K562 (cell line): ENCODE data around the gene LAMA5. TPM values are rescaled to one million over a fixed set of nuclear protein-coding genes. Genes with fewer than 3 reads are reported as not detected.

Experiments used
- ATAC-seq: fragments of 200-7000 bp; cut with Tn5 transposase; 3 replicates; pipeline ENCODE4 v1.9.1; 2020; ENCODE audit warnings: moderate library complexity
- BruUV-seq: library from RNA; stranded (reverse); fragments of 400-500 nt; replicated peaks from 2 replicates; lab custom pipeline; 2021; lab: Mats Ljungman, UMichigan
- CTCF ChIA-PET: fragments of 300-600 bp; formaldehyde crosslinking; extraction: SDS; loops from one replicate; lab custom pipeline; 2021; ENCODE audit warnings: low intra/inter-chr PET ratio; lab: Yijun Ruan, JAX
- POLR2A ChIA-PET: fragments of 300-600, 350-650 bp; sonication (Branson Sonifier 250); formaldehyde crosslinking; extraction: SDS; loops from one replicate; lab custom pipeline; 2021; ENCODE audit warnings: antibody characterized with exemption, inconsistent platforms; lab: Yijun Ruan, JAX
- DNase-seq, 4 experiments: peaks; one replicate each; pipeline versions ENCODE4 v3.0.0 to v3.0.0-alpha.2; 2011 to 2018; ENCODE audit warnings: low spot score in 3 of 4, mixed read lengths in 3 of 4; ENCODE audit errors: extremely low read depth in 1 of 4
- FAIRE-seq: peaks from 2 replicates; lab custom pipeline; 2011; peaks lifted over from hg19 to GRCh38; lab: Jason Lieb, UNC
- H2AFZ ChIP-seq: 2 replicates; pipeline ENCODE4 v1.6.0; 2011; ENCODE audit warnings: low read depth, low read length, control low read depth, inconsistent platforms
- H3K27ac ChIP-seq: fragments of 200-600 bp; 3 replicates; pipeline ENCODE4 v1.8.0; 2011; ENCODE audit warnings: low read depth, mild to moderate bottlenecking, control low read depth, inconsistent platforms, low read length, moderate library complexity, mixed read lengths; ENCODE audit errors: extremely low read depth
- H3K27me3 ChIP-seq, 2 experiments: fragments of 300-600 bp in 1 of 2; 2 replicates in 1 of 2; 3 replicates in 1 of 2; pipeline versions ENCODE4 v1.6.0 to v1.8.0; 2011; ENCODE audit warnings: inconsistent platforms in 2 of 2, low read length in 2 of 2, mild to moderate bottlenecking in 1 of 2, mixed read lengths in 1 of 2, moderate library complexity in 1 of 2; ENCODE audit not compliant: control insufficient read depth in 2 of 2, insufficient read depth in 2 of 2
- H3K36me3 ChIP-seq: fragments of 300-600 bp; 3 replicates; pipeline ENCODE4 v1.8.0; 2011; ENCODE audit warnings: mild to moderate bottlenecking, low read length, inconsistent platforms; ENCODE audit not compliant: control insufficient read depth, insufficient read depth
- H3K4me1 ChIP-seq, 2 experiments: fragments of 200-600 bp in 1 of 2; replicated peaks in 1 of 2; 2 replicates in 1 of 2; 3 replicates in 1 of 2; pipeline versions ENCODE4 v1.5.1 to v1.8.0; 2011; ENCODE audit warnings: inconsistent platforms in 2 of 2, low read length in 2 of 2, mild to moderate bottlenecking in 1 of 2, mixed read lengths in 1 of 2, moderate library complexity in 1 of 2; ENCODE audit not compliant: control insufficient read depth in 2 of 2, insufficient read depth in 2 of 2
- H3K4me2 ChIP-seq: 2 replicates; pipeline ENCODE4 v1.6.1; 2011; ENCODE audit warnings: low read length, control low read depth, inconsistent platforms, mixed read lengths; ENCODE audit not compliant: insufficient read depth
- H3K4me3 ChIP-seq: fragments of 200-600 bp; sonication (generic), shearing (Covaris generic); 2 replicates; pipeline ENCODE4 v1.5.1; 2016; ENCODE audit warnings: control low read depth, inconsistent platforms
- H3K79me2 ChIP-seq: fragments of 200-600 bp; 3 replicates; pipeline ENCODE4 v1.8.0; 2011; ENCODE audit warnings: low read length, inconsistent platforms; ENCODE audit not compliant: control insufficient read depth, insufficient read depth
- H3K9ac ChIP-seq, 2 experiments: 2 replicates each; pipeline versions ENCODE4 v1.6.0 to v1.6.1; 2011; ENCODE audit warnings: low read depth in 2 of 2, low read length in 2 of 2, control low read depth in 1 of 2, inconsistent platforms in 1 of 2, mild to moderate bottlenecking in 1 of 2, mixed read lengths in 1 of 2; ENCODE audit not compliant: insufficient read depth in 1 of 2
- H3K9me1 ChIP-seq: one replicate; pipeline ENCODE4 v1.6.0; 2011; ENCODE audit warnings: inconsistent platforms, mild to moderate bottlenecking, low read length, moderate library complexity; ENCODE audit not compliant: control insufficient read depth, insufficient read depth
- H3K9me3 ChIP-seq: replicated peaks from 2 replicates; pipeline ENCODE4 v1.5.1; 2011; ENCODE audit warnings: low read depth, low read length, inconsistent platforms; ENCODE audit not compliant: control insufficient read depth, insufficient read depth
- H4K20me1 ChIP-seq: replicated peaks from 2 replicates; pipeline ENCODE4 v1.6.1; 2011; ENCODE audit warnings: low read length, inconsistent platforms, mixed read lengths; ENCODE audit not compliant: control insufficient read depth, insufficient read depth
- ARHGAP35 ChIP-seq: fragments of 450-650 bp; IDR thresholded peaks from 2 replicates; pipeline ENCODE4 v1.6.1; 2018; ENCODE audit not compliant: partially characterized antibody
- BRF1 ChIP-seq: IDR thresholded peaks from 3 replicates; pipeline ENCODE4 v1.6.1; 2011; ENCODE audit warnings: borderline replicate concordance, mild to moderate bottlenecking; ENCODE audit not compliant: insufficient read length; ENCODE audit errors: extremely low read depth
- CBX5 ChIP-seq: IDR thresholded peaks from 2 replicates; pipeline ENCODE4 v1.6.1; 2014; ENCODE audit warnings: low read depth, borderline replicate concordance
- GABPB1 ChIP-seq: sonication (generic); formaldehyde crosslinking; IDR thresholded peaks from 2 replicates; pipeline ENCODE4 v1.8.0; 2022; ENCODE audit warnings: mild to moderate bottlenecking, missing genetic modification reagents
- MEF2A ChIP-seq: IDR thresholded peaks from 2 replicates; pipeline ENCODE4 v1.6.1; 2011; ENCODE audit warnings: low read depth, mild to moderate bottlenecking, low read length, moderate library complexity; ENCODE audit not compliant: control insufficient read depth
- RBM39 ChIP-seq: fragments of 200-400 bp; formaldehyde crosslinking; optimal IDR thresholded peaks from 2 replicates; pipeline ENCODE3; 2018; ENCODE audit warnings: low read depth, low read length
- RFX1 ChIP-seq: fragments of 450-650 bp; IDR thresholded peaks from 2 replicates; pipeline ENCODE4 v1.6.1; 2016; ENCODE audit warnings: mild to moderate bottlenecking, moderate library complexity
- TCFL5 ChIP-seq: fragments of 250-450 bp; sonication (Bioruptor Pico); conservative IDR thresholded peaks from 2 replicates; pipeline ENCODE4 v1.6.1; 2021; ENCODE audit warnings: mild to moderate bottlenecking, moderate library complexity, matching md5 sums
- ZNF133 ChIP-seq: fragments of 250-450 bp; sonication (Bioruptor Pico); IDR thresholded peaks from 2 replicates; pipeline ENCODE4 v1.4.0; 2020; ENCODE audit warnings: mild to moderate bottlenecking
- ZNF592 ChIP-seq: fragments of 450-650 bp; IDR thresholded peaks from 2 replicates; pipeline ENCODE4 v1.6.1; 2017; ENCODE audit warnings: antibody characterized with exemption, mild to moderate bottlenecking
- WGBS: fragments of 100-300 bp; shearing (Covaris generic); methylation state at CpG from one replicate; pipeline ENCODE4 v1.1.6; 2016; ENCODE audit warnings: low coverage, mixed read lengths; ENCODE audit not compliant: insufficient coverage; ENCODE audit errors: missing lambda C conversion rate; 5-methylcytosine and 5-hydroxymethylcytosine counted together
- in situ Hi-C: fragments of 300-500 bp; cut with MboI; formaldehyde crosslinking; loops from 4 replicates; pipeline ENCODE4 v1.15.0; 2018; ENCODE audit warnings: inconsistent platforms, mixed read lengths
- intact Hi-C: fragments of 100-400 bp; cut with micrococcal nuclease; formaldehyde crosslinking; loops from 2 replicates; pipeline ENCODE4 v1.14.2; 2022
- polyA plus RNA-seq, 8 experiments: library from polyadenylated mRNA; depleted of rRNA in 4 of 8; stranded (reverse) in 5 of 8; unstranded in 3 of 8; fragments of >200 nt; fragmentation: Nextera tagmentation in 2 of 8; fragmentation: Illumina TruSeq in 1 of 8; extraction: Ambion mirVana in 2 of 8; extraction: Trizol in 1 of 8; gene quantifications; 2 replicates each; pipeline versions ENCODE4 v1.2.1 to v1.2.3, GENCODE V29; 2011 to 2014; ENCODE audit warnings: inconsistent platforms in 1 of 8, missing spikeins in 1 of 8
- total RNA-seq, 7 experiments: library from RNA; depleted of rRNA in 6 of 7; stranded (reverse); fragments of >200 nt in 6 of 7; fragmentation: Illumina TruSeq in 2 of 7; extraction: Trizol in 2 of 7; gene quantifications; 2 replicates each; pipeline versions ENCODE4 v1.2.1 to v1.2.3, GENCODE V29; 2011 to 2021; ENCODE audit warnings: low replicate concordance in 1 of 7

LAMA5 gene
- total and polyA plus RNA-seq, 9 of the 15 experiments (the other 6 are each of a cell fraction or from before 2014, with no cell fraction given): 0.31 to 101 (median 7.8) TPM

- no peak for TF ChIP-seq CBX5
- TF ChIP-seq ARHGAP35: no peak
- no peak for TF ChIP-seq MEF2A
- no peak for TF ChIP-seq ZNF133 (CRISPR knock-in tag)
Observed at GRCh38 chr20:62288535-62289105, 78.5 kb downstream of the LAMA5 start (continued).

GRCh38 chr20:62287759-62288534 is 79.2 kb downstream of the LAMA5 start:
- 85% methylated on average over 7 of the region's 12 CpGs for WGBS
- POLR2A ChIA-PET: no interaction called here
- Histone ChIP-seq H2AFZ (no peak overlapping the region), H4K20me1 (no peaks in the 10 kb centered on the region), H3K9ac (peak overlapping the region in 1 of 2 experiments; percentile 35; a peak in 1 of 4 replicates), H3K36me3 (peaks cover 20% of the 10 kb centered on the region; the same call in 2 of the 3 replicates), H3K9me3 (no peaks in the 10 kb centered on the region), H3K4me2 (no peak overlapping the region), H3K4me1 (peaks cover 0 to 6% of the 10 kb centered on the region in 2 experiments; a peak in 1 of 5 replicates), H3K79me2 (no peaks in the 10 kb centered on the region), H3K27me3 (no peaks in the 10 kb centered on the region), H3K27ac (no peak overlapping the region), H3K9me1 (no peaks in the 10 kb centered on the region), H3K4me3 (no peak overlapping the region)
- no peak for FAIRE-seq
- DNase-seq: no peak
- TF ChIP-seq GABPB1 (CRISPR knock-in tag) (no peak), RBM39 (no peak), RFX1 (no peak), ZNF592 (no peak), TCFL5 (no peak), BRF1 (no peak)
- in situ Hi-C loops: no loop called here
- no TSS peak for BruUV-seq
- no peak for ATAC-seq
- intact Hi-C loops: no loop called here
- CTCF ChIA-PET: no interaction called here
